H54 (cell line): ENCODE measurements around the gene HK1.

ENCODE experiments used
- DNase-seq: peaks from one replicate; pipeline ENCODE4 v3.0.0; 2011; ENCODE audit warnings: low spot score, mixed read lengths; ENCODE audit not compliant: insufficient read length
- FAIRE-seq: peaks from 3 replicates; lab custom pipeline; 2011; peaks lifted over from hg19 to GRCh38; lab: Jason Lieb, UNC
- POLR2A ChIP-seq: IDR thresholded peaks from 2 replicates; pipeline ENCODE4 v1.6.1; 2011; ENCODE audit warnings: low read depth, mild to moderate bottlenecking, low read length

The HK1 gene

GRCh38 chr10:69403066-69403465 is 124.8 kb downstream of the HK1 start:
- DNase-seq (no peak), FAIRE-seq (no peak)
- TF ChIP-seq POLR2A = no peak

- no peak for FAIRE-seq
- TF ChIP-seq POLR2A = no peak
- DNase-seq = no peak
Observed at GRCh38 chr10:69403519-69403918, 125.2 kb downstream of the HK1 start.

DNA sequence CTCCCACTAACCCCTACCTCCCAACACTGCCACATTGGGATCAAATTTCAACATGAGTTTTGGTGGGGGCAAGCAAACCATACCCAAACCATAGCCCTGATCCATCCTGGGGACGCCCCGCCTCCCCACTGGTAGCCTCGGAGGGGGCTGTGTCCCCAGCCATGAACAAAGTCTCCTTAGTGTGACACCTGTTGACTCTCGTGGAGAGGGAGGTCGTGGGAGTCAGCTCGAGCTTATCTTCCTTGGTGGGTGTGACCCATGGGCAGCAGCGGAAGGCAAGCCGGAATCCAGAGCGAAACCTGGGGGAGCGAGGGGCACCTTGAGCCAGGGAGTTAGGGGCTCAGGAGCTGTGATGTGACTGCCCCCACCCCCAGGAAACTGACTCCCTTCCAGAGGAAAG is 126.5 kb downstream of the HK1 start:
- TF ChIP-seq POLR2A = no peak
- FAIRE-seq = no peak
- no peak for DNase-seq

- FAIRE-seq (no peak), DNase-seq (no peak)
- no peak for TF ChIP-seq POLR2A
Observed at GRCh38 chr10:69405221-69405620, 126.9 kb downstream of the HK1 start.

GRCh38 chr10:69406302-69406811 is 128.1 kb downstream of the HK1 start:
- no peak for TF ChIP-seq POLR2A
- DNase-seq (peak; percentile 62), FAIRE-seq (no peak)

- FAIRE-seq (no peak), DNase-seq (no peak)
- no peak for TF ChIP-seq POLR2A
Observed at GRCh38 chr10:69406816-69407580, 128.7 kb downstream of the HK1 start.

- no peak for TF ChIP-seq POLR2A
- DNase-seq = no peak
- FAIRE-seq = no peak
Observed at GRCh38 chr10:69407621-69408301, 129.5 kb downstream of the HK1 start.

- TF ChIP-seq POLR2A = peak; percentile 43; the same call in 1 of the 2 replicates
- FAIRE-seq = peak; percentile 6
- peak; percentile 96 for DNase-seq
Observed at GRCh38 chr10:69408318-69409175, 130.3 kb downstream of the HK1 start.

GRCh38 chr10:69409176-69409495 is 130.8 kb downstream of the HK1 start:
- DNase-seq (no peak), FAIRE-seq (no peak)
- TF ChIP-seq POLR2A = no peak

DNA sequence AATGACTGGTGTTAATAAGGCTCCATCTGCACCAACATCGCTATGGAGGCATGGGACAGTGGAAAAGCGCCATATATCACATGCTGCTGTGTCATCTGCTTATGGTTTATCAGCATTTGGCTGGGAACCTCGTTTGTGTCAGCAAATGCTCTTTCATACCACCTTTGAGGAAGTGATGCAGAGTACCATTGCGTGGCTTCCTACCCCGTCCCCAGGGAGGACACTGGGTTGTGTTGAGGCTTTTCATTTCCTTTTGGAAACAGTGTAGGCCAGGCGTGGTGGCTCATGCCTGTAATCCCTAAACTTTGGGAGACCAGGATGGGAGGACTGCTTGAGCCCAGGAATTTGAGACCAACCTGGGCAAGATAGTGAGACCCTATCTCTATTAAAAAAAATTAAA is 131.7 kb downstream of the HK1 start:
- no peak for TF ChIP-seq POLR2A
- FAIRE-seq (no peak), DNase-seq (no peak)

GRCh38 chr10:69410487-69410886 is 132.2 kb downstream of the HK1 start:
- DNase-seq (no peak), FAIRE-seq (no peak)
- TF ChIP-seq POLR2A = no peak

DNA sequence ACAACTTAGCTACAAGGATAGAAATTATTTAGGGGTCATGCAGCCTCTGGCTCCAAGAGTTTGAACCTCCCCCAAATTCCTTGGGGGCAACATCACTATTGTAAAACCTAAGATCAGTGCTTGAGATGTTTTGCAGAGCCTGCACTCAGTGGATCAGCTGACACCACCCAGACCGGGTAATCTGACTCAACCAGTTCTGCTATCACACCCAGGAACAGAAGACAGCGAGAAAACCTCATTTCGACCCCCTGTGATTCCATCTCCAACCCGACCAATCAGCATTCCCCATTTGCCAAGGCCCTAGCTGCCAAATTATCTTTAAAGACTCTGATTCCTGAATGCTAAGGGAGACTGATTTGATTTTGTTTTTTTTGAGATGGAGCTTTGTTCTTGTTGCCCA is 133.2 kb downstream of the HK1 start:
- DNase-seq (no peak), FAIRE-seq (no peak)

GRCh38 chr10:69412232-69412790 is 134.0 kb downstream of the HK1 start:
- no peak for TF ChIP-seq POLR2A
- no peak for FAIRE-seq
- DNase-seq = no peak

More for the DNA sequence above, 133.2 kb downstream of the HK1 start:
- TF ChIP-seq POLR2A = no peak

DNA sequence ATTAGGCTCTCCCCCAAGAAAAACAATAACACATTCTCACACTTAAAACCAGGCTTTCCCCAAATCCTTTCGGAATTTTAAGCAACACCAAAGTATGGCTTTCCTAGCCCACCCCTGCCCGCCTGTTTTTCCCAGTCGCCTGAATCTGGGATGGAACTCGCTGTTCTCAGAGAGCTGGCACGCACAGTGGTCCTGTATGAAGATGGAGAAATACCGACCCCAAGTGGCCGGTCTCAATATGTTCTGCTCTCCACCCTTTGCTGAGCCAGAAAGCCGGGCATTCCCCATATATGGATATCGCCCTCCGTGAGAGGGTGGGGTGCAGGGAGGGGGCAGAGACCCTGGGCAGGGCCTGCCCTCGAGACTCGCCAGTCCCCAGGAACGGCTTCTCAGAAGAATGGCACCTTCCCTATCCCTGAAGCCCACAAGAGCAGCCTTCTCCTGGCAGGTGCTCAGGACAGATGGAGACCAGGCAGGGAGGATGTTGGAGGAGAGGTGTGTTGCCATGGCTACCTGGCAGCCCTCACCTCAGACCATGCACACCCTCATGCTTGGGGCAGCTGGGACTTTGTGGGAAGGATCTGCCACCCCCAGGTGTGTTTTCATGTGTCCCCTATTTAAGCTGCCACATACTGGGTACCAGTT is 135.0 kb downstream of the HK1 start:
- TF ChIP-seq POLR2A = no peak
- peak; percentile 69 for DNase-seq
- FAIRE-seq = no peak
